HepG2 (cell line): ENCODE results near the gene OBSL1. TPM values are rescaled to one million over a fixed set of nuclear protein-coding genes. Genes with fewer than 3 reads are reported as not detected.
A peak's percentile ranks its signal among the peaks of the same experiment; 100 is the strongest.

Experiments used
- AFF4 ChIP-seq: sonication (generic); formaldehyde crosslinking; IDR thresholded peaks from 2 replicates; pipeline ENCODE4 v1.4.0; 2020; ENCODE audit warnings: missing genetic modification reagents
- BORCS8-MEF2B ChIP-seq: sonication (generic); formaldehyde crosslinking; IDR thresholded peaks from 2 replicates; pipeline ENCODE4 v1.8.0; 2022; ENCODE audit warnings: mild to moderate bottlenecking, missing genetic modification reagents
- HNF4A ChIP-seq: sonication (generic); formaldehyde crosslinking; IDR thresholded peaks from 2 replicates; pipeline ENCODE4 v1.4.0; 2020; ENCODE audit warnings: missing genetic modification reagents
- NCOR1 ChIP-seq: fragments of 200-600 bp; sonication (generic); IDR thresholded peaks from 2 replicates; pipeline ENCODE4 v1.7.0; 2017; ENCODE audit warnings: antibody characterized with exemption, low read length, borderline replicate concordance
- NFE2L1 ChIP-seq: sonication (generic); formaldehyde crosslinking; IDR thresholded peaks from 2 replicates; pipeline ENCODE4 v1.4.0; 2020; ENCODE audit warnings: missing genetic modification reagents, mild to moderate bottlenecking, borderline replicate concordance
- POLR2A ChIP-seq, 2 experiments: IDR thresholded peaks; 2 replicates each; pipeline ENCODE4 v1.6.1; 2011; ENCODE audit warnings: low read depth in 2 of 2, low read length in 2 of 2, mild to moderate bottlenecking in 1 of 2, moderate library complexity in 1 of 2; ENCODE audit not compliant: insufficient read depth in 1 of 2
- ZC3H13 ChIP-seq: sonication (generic); formaldehyde crosslinking; IDR thresholded peaks from 2 replicates; pipeline ENCODE4 v1.8.1; 2023; ENCODE audit warnings: mild to moderate bottlenecking, missing genetic modification reagents, moderate library complexity
- ZFP90 ChIP-seq: sonication (generic); formaldehyde crosslinking; IDR thresholded peaks from 2 replicates; pipeline ENCODE4 v1.8.0; 2022; ENCODE audit warnings: missing genetic modification reagents, mild to moderate bottlenecking, inconsistent platforms, borderline replicate concordance
- ZNF264 ChIP-seq: sonication (generic); formaldehyde crosslinking; IDR thresholded peaks from 2 replicates; pipeline ENCODE4 v1.4.0; 2020; ENCODE audit warnings: missing genetic modification reagents
- ZNF879 ChIP-seq: sonication (generic); formaldehyde crosslinking; IDR thresholded peaks from 2 replicates; pipeline ENCODE4 v1.8.1; 2023; ENCODE audit warnings: missing genetic modification reagents
- polyA plus RNA-seq, 8 experiments: library from polyadenylated mRNA; depleted of rRNA in 3 of 8; stranded (reverse) in 7 of 8; unstranded in 1 of 8; fragments of >200 nt; fragmentation: Illumina TruSeq in 4 of 8; extraction: Trizol in 4 of 8; gene quantifications; 2 replicates each; pipeline versions ENCODE4 v1.2.1 to v1.2.3, GENCODE V29; 2011 to 2016; ENCODE audit warnings: low read depth in 4 of 8, missing spikeins in 1 of 8, mixed read lengths in 1 of 8; ENCODE audit not compliant: insufficient read depth in 1 of 8
- total RNA-seq, 5 experiments: library from RNA; depleted of rRNA; stranded (reverse); fragments of >200 nt; fragmentation: Illumina TruSeq; extraction: Trizol; gene quantifications; 2 replicates each; pipeline ENCODE4 v1.2.3, GENCODE V29; 2016; ENCODE audit warnings: low read depth in 1 of 5
- TF ChIP-seq, protein P1 (sequence below): sonication (generic); formaldehyde crosslinking; IDR thresholded peaks from 2 replicates; pipeline ENCODE4 v1.5.0; 2020; ENCODE audit warnings: missing genetic modification reagents, mild to moderate bottlenecking, borderline replicate concordance

OBSL1 gene
- total and polyA plus RNA-seq, 2 of the 13 experiments (the other 11 are each of a cell fraction or from before 2014, with no cell fraction given): 86.7 to 218 TPM

DNA sequence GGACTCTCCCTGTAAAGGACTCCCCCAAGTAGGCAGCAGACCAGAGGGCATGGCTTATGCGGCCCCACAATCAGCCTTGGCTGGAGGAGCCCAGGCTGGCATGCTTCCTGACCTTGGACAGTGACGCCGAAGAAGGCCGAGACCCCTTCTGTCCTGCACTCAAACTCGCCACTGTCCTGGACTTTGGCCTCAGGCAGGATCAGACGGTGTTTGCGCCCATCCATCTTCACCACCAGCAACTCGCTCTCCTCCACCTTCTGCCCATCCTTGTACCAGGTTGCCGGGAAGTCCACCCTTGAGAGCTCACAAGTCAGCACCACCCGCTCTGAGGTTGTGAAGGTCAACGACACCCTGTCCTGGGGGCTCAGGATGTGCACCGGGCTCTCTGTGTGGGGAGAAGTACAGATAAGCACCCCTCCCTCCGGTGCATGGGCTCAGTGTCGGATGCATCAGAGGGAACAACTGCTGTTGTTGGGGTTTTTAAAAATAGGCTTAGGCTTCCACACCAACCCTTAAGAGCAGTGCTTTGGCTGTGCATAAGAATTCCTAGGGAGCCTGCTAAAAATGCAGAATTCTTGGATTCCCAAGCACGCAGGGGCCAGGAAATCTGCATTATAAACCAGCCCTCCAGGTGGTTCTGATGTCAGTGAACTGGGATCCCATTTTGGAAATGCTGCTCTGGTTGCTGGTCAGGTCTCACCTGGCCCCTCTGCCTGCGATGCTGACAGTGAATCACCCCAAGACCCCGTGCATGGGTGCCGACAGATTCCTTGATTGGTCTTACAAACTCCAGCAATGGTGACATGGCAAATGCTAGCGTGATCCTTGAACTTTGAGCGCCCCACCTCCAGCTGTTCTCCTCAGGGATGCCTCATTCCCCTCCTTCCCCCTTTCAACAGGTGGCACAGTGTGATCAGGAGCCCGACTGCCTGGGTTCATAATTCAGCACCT lies 5.9 kb downstream of the OBSL1 start (continued):
- no peak for TF ChIP-seq AFF4 (CRISPR knock-in tag)
- 0 out of 2 replicates have a peak, but pooled peaks have one; percentile 55 for TF ChIP-seq ZNF879 (CRISPR knock-in tag)
- TF ChIP-seq ZNF264: no peak
- TF ChIP-seq, protein P1, sequence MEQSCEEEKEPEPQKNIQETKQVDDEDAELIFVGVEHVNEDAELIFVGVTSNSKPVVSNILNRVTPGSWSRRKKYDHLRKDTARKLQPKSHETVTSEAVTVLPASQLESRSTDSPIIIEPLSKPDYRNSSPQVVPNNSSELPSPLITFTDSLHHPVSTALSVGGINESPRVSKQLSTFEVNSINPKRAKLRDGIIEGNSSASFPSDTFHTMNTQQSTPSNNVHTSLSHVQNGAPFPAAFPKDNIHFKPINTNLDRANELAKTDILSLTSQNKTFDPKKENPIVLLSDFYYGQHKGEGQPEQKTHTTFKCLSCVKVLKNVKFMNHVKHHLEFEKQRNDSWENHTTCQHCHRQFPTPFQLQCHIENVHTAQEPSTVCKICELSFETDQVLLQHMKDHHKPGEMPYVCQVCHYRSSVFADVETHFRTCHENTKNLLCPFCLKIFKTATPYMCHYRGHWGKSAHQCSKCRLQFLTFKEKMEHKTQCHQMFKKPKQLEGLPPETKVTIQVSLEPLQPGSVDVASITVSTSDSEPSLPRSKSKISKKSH (CRISPR knock-in tag): peak; percentile 47; the same call in 1 of the 2 replicates
- TF ChIP-seq NCOR1: no peak
- TF ChIP-seq HNF4A (CRISPR knock-in tag): peak; percentile 56
- TF ChIP-seq POLR2A (IDR thresholded peaks at IDR 0.05; ENCODE audit: insufficient read depth in 1 of 2, low read depth in 2 of 2, low read length in 2 of 2): 0 out of 4 replicates have a peak, but pooled peaks of 1 of the 2 experiments have one; percentile 28
- peak; percentile 23; the same call in 1 of the 2 replicates for TF ChIP-seq ZC3H13 (CRISPR knock-in tag)
- no peak for TF ChIP-seq ZFP90 (CRISPR knock-in tag)
- TF ChIP-seq BORCS8-MEF2B (CRISPR knock-in tag): peak; percentile 19; the same call in 1 of the 2 replicates
- no peak for TF ChIP-seq NFE2L1 (CRISPR knock-in tag)
